IMR-90 (cell line): Measurements from ENCODE around the gene SLC25A21. TPM values are rescaled to one million over a fixed set of nuclear protein-coding genes. Genes with fewer than 3 reads are reported as not detected.

ENCODE experiments used
- ATAC-seq: fragments of 200-7000 bp; cut with Tn5 transposase; 2 replicates; pipeline ENCODE4 v1.9.1; 2020; ENCODE audit warnings: low read depth, mild to moderate bottlenecking, moderate library complexity
- BruUV-seq: library from RNA; stranded (reverse); fragments of 400-500 nt; replicated peaks from 2 replicates; lab custom pipeline; 2021; lab: Mats Ljungman, UMichigan
- CTCF ChIA-PET: fragments of 300-600 bp; formaldehyde crosslinking; extraction: SDS; loops from one replicate; lab custom pipeline; 2021; ENCODE audit warnings: antibody characterized with exemption; lab: Yijun Ruan, JAX
- POLR2A ChIA-PET: fragments of 300-600 bp; sonication (Branson Sonifier 250); formaldehyde crosslinking; loops from one replicate; lab custom pipeline; 2022; ENCODE audit warnings: antibody characterized with exemption; ENCODE audit not compliant: unreplicated experiment; lab: Charles Lee
- DNase-seq: peaks from one replicate; pipeline ENCODE4 v3.0.0; 2013
- H2AFZ ChIP-seq: replicated peaks from 2 replicates; pipeline ENCODE3; 2013; ENCODE audit warnings: low read length, mild to moderate bottlenecking; ENCODE audit not compliant: poor library complexity
- H2AK5ac ChIP-seq: 2 replicates; pipeline ENCODE4 v1.6.1; 2013; ENCODE audit warnings: low read depth, low read length, inconsistent platforms
- H2AK9ac ChIP-seq: replicated peaks from 2 replicates; pipeline ENCODE3; 2013; ENCODE audit warnings: mild to moderate bottlenecking, low read depth, low read length, moderate library complexity; ENCODE audit not compliant: poor library complexity
- H2BK120ac ChIP-seq: 2 replicates; pipeline ENCODE4 v1.6.1; 2013; ENCODE audit warnings: low read depth, low read length, inconsistent platforms
- H2BK15ac ChIP-seq: 3 replicates; pipeline ENCODE4 v1.6.1; 2013; ENCODE audit warnings: low read depth, low read length, inconsistent platforms
- H2BK20ac ChIP-seq: 2 replicates; pipeline ENCODE4 v1.6.1; 2013; ENCODE audit warnings: low read depth, mild to moderate bottlenecking, inconsistent platforms, low read length, moderate library complexity
- H2BK5ac ChIP-seq: 2 replicates; pipeline ENCODE4 v1.6.1; 2013; ENCODE audit warnings: mild to moderate bottlenecking, low read depth, low read length, inconsistent platforms; ENCODE audit not compliant: poor library complexity, severe bottlenecking
- H3K14ac ChIP-seq: replicated peaks from 2 replicates; pipeline ENCODE4 v1.6.1; 2013; ENCODE audit warnings: low read depth, low read length, inconsistent platforms
- H3K18ac ChIP-seq: 2 replicates; pipeline ENCODE4 v1.6.1; 2013; ENCODE audit warnings: low read depth, low read length, control low read depth
- H3K23ac ChIP-seq: 2 replicates; pipeline ENCODE4 v1.6.1; 2013; ENCODE audit warnings: low read depth, low read length, inconsistent platforms
- H3K27ac ChIP-seq: 2 replicates; pipeline ENCODE4 v1.5.1; 2013; ENCODE audit warnings: mild to moderate bottlenecking, control low read depth, low read length; ENCODE audit not compliant: insufficient read depth
- H3K27me3 ChIP-seq: 2 replicates; pipeline ENCODE4 v1.6.1; 2013; ENCODE audit warnings: low read length; ENCODE audit not compliant: control insufficient read depth, insufficient read depth
- H3K36me3 ChIP-seq: 2 replicates; pipeline ENCODE4 v1.6.1; 2013; ENCODE audit warnings: low read length, mixed read lengths; ENCODE audit not compliant: control insufficient read depth, insufficient read depth
- H3K4ac ChIP-seq: 2 replicates; pipeline ENCODE4 v1.6.1; 2013; ENCODE audit warnings: low read depth, low read length, inconsistent platforms
- H3K4me1 ChIP-seq: 2 replicates; pipeline ENCODE4 v1.6.1; 2013; ENCODE audit warnings: low read length, mixed read lengths; ENCODE audit not compliant: control insufficient read depth, insufficient read depth
- H3K4me2 ChIP-seq: 2 replicates; pipeline ENCODE4 v1.6.1; 2013; ENCODE audit warnings: low read depth, mild to moderate bottlenecking, control low read depth, low read length, moderate library complexity
- H3K4me3 ChIP-seq: 2 replicates; pipeline ENCODE4 v1.5.1; 2013; ENCODE audit warnings: low read depth, mild to moderate bottlenecking, control low read depth, low read length, moderate library complexity; ENCODE audit not compliant: insufficient read depth
- H3K56ac ChIP-seq: 2 replicates; pipeline ENCODE4 v1.6.1; 2013; ENCODE audit warnings: low read length, inconsistent platforms; ENCODE audit not compliant: insufficient read depth; ENCODE audit errors: extremely low read depth
- H3K79me1 ChIP-seq, 2 experiments: 2 replicates each; pipeline ENCODE4 v1.6.1; 2013; ENCODE audit warnings: low read length in 2 of 2, inconsistent platforms in 1 of 2, low read depth in 1 of 2
- H3K9ac ChIP-seq: 2 replicates; pipeline ENCODE4 v1.6.1; 2013; ENCODE audit warnings: low read depth, low read length, control low read depth
- H3K9me1 ChIP-seq: 2 replicates; pipeline ENCODE4 v1.6.1; 2013; ENCODE audit warnings: low read length, inconsistent platforms; ENCODE audit not compliant: insufficient read depth
- H3K9me3 ChIP-seq: 2 replicates; pipeline ENCODE4 v1.6.1; 2013; ENCODE audit warnings: low read length; ENCODE audit not compliant: control insufficient read depth, insufficient read depth
- H4K20me1 ChIP-seq: 2 replicates; pipeline ENCODE4 v1.6.1; 2013; ENCODE audit warnings: low read length, inconsistent platforms; ENCODE audit not compliant: insufficient read depth
- H4K5ac ChIP-seq: 2 replicates; pipeline ENCODE4 v1.6.1; 2013; ENCODE audit warnings: mild to moderate bottlenecking, low read depth, low read length, control low read depth
- H4K8ac ChIP-seq, 2 experiments: 2 replicates each; pipeline ENCODE4 v1.6.1; 2013; ENCODE audit warnings: low read depth in 2 of 2, low read length in 2 of 2, control low read depth in 1 of 2, inconsistent platforms in 1 of 2
- H4K91ac ChIP-seq: 2 replicates; pipeline ENCODE4 v1.6.1; 2013; ENCODE audit warnings: low read depth, low read length, inconsistent platforms; ENCODE audit not compliant: insufficient read depth
- CHD1 ChIP-seq: IDR thresholded peaks from 2 replicates; pipeline ENCODE4 v1.6.1; 2012; ENCODE audit warnings: low read depth, low read length, improper control_type of control experiment
- MAFK ChIP-seq: IDR thresholded peaks from 2 replicates; pipeline ENCODE4 v1.6.1; 2012; ENCODE audit warnings: low read depth, low read length, improper control_type of control experiment
- RCOR1 ChIP-seq: IDR thresholded peaks from 2 replicates; pipeline ENCODE4 v1.6.1; 2012; ENCODE audit warnings: mild to moderate bottlenecking, low read length, improper control_type of control experiment; ENCODE audit not compliant: insufficient replicate concordance
- WGBS, 2 experiments: methylation state at CpG; one replicate each; pipeline versions ENCODE4 v1.1.5 to v1.1.7; 2013; ENCODE audit warnings: missing lambda C conversion rate in 2 of 2; ENCODE audit not compliant: insufficient read length in 1 of 2; ENCODE audit errors: extremely low coverage in 2 of 2; 5-methylcytosine and 5-hydroxymethylcytosine counted together
- dilution Hi-C: fragments of 300-500 bp; cut with HindIII; formaldehyde crosslinking; loops from one replicate; pipeline ENCODE4 v1.14.3; 2018; ENCODE audit warnings: low sequenced_read_pairs; ENCODE audit not compliant: unreplicated experiment
- in situ Hi-C: fragments of 300-500 bp; cut with MboI; formaldehyde crosslinking; loops from 3 replicates; pipeline ENCODE4 v1.14.3; 2019; ENCODE audit warnings: low sequenced_read_pairs, inconsistent platforms, mixed read lengths
- intact Hi-C: fragments of 100-400 bp; cut with micrococcal nuclease; formaldehyde crosslinking; loops from 2 replicates; pipeline ENCODE4 v1.10.0; 2022
- polyA plus RNA-seq, 3 experiments: library from polyadenylated mRNA; depleted of rRNA; stranded (reverse); fragments of >200 nt; gene quantifications; 2 replicates each; pipeline ENCODE4 v1.2.3, GENCODE V29; 2012; ENCODE audit warnings: low replicate concordance in 1 of 3
- total RNA-seq: library from RNA; depleted of rRNA; stranded (reverse); fragments of >200 nt; gene quantifications from 2 replicates; pipeline ENCODE4 v1.2.3, GENCODE V29; 2012

Gene SLC25A21
- total and polyA plus RNA-seq, 2 of the 4 experiments (the other 2 are of a cell fraction): 0.62 to 0.90 TPM

- in situ Hi-C loops (no loop called here), dilution Hi-C loops (no loop called here), intact Hi-C loops (no loop called here)
- H3K27ac ChIP-seq: no peak overlapping the region
- no peak overlapping the region for H3K4me3 ChIP-seq
- no peak overlapping the region for H2AK5ac ChIP-seq
- H3K23ac ChIP-seq: no peak overlapping the region
- H3K79me1 ChIP-seq: no peaks in the 10 kb centered on the region
- no peaks in the 10 kb centered on the region for H3K27me3 ChIP-seq
- BruUV-seq: no TSS peak
- H2AFZ ChIP-seq: no peak overlapping the region
- H3K4ac ChIP-seq: no peak overlapping the region
- no peak overlapping the region for H3K14ac ChIP-seq
- ATAC-seq: no peak
- H2BK5ac ChIP-seq: no peak overlapping the region
- TF ChIP-seq MAFK (no peak), RCOR1 (no peak), CHD1 (no peak)
- CTCF ChIA-PET: no interaction called here
- no peak overlapping the region for H2BK20ac ChIP-seq
- H2BK120ac ChIP-seq: no peak overlapping the region
- no peak overlapping the region for H4K5ac ChIP-seq
- H2BK15ac ChIP-seq: no peak overlapping the region
- H3K4me1 ChIP-seq: no peaks in the 10 kb centered on the region
- no peak for DNase-seq
- H3K9me1 ChIP-seq: no peaks in the 10 kb centered on the region
- no peak overlapping the region for H3K18ac ChIP-seq
- no peaks in the 10 kb centered on the region for H3K9me3 ChIP-seq
- H3K9ac ChIP-seq: no peak overlapping the region
- H2AK9ac ChIP-seq: no peak overlapping the region
- no peak overlapping the region for H3K4me2 ChIP-seq
- H4K8ac ChIP-seq: no peak overlapping the region
- no CpG with 5 or more reads among the region's 1 CpG for WGBS, 2 experiments
- no peak overlapping the region for H3K56ac ChIP-seq
- H4K20me1 ChIP-seq: no peaks in the 10 kb centered on the region
- POLR2A ChIA-PET: no interaction called here
- H3K36me3 ChIP-seq: no peaks in the 10 kb centered on the region
- H4K91ac ChIP-seq: no peak overlapping the region
These were observed 110.7 kb downstream of the SLC25A21 start for GRCh38 chr14:37061697-37062096.
